ENCODE measurements around the gene SMG6. TPM values are rescaled to one million over a fixed set of nuclear protein-coding genes. Genes with fewer than 3 reads are reported as not detected.

The SMG6 gene
- total RNA-seq, 1 experiment from 2014 or later: 28.6 TPM

- Mint-ChIP-seq H3K4me3 (no peak overlapping the region), H3K4me1 (peaks cover 0 to 3% of the 10 kb centered on the region in 2 experiments; a peak in 3 of 4 replicates), H3K27me3 (ENCODE audit: low read depth) (no peaks in the 10 kb centered on the region), H3K36me3 (ENCODE audit: insufficient read depth in 1 of 3, low read depth in 3 of 3) (peaks cover 0 to 6% (median 0%) of the 10 kb centered on the region in 3 experiments; a peak in 4 of 7 replicates), H3K9me3 (no peaks in the 10 kb centered on the region), H3K27ac (peak overlapping the region in 1 of 3 experiments; percentile 34; a peak in 1 of 7 replicates)
- Histone ChIP-seq H3K27ac (ENCODE audit: insufficient read length, low read depth, low read length) (no peak overlapping the region), H3T11ph (ENCODE audit: low read length) (no peak overlapping the region), H2BK12ac (ENCODE audit: insufficient read length, low read depth, low read length) (no peak overlapping the region), H3K23me2 (ENCODE audit: insufficient read length, low read depth, low read length, poor library complexity, severe bottlenecking) (no peaks in the 10 kb centered on the region), H3K27me3 (ENCODE audit: insufficient read depth, low read length) (no peaks in the 10 kb centered on the region), H3K4me1 (ENCODE audit: insufficient read depth, low read length) (no peaks in the 10 kb centered on the region), H2BK120ac (ENCODE audit: low read depth, low read length, poor library complexity, severe bottlenecking) (no peak overlapping the region), H3K23ac (ENCODE audit: insufficient read length, low read depth, low read length) (no peak overlapping the region), H3K56ac (ENCODE audit: insufficient read length, low read depth, low read length) (no peak overlapping the region), H3K4ac (ENCODE audit: low read depth, low read length) (no peak overlapping the region), H3K79me1 (ENCODE audit: insufficient read depth, low read depth, low read length, poor library complexity, severe bottlenecking) (no peaks in the 10 kb centered on the region), H3K9ac (ENCODE audit: extremely low read depth, insufficient read length, low read length) (no peak overlapping the region), H4K5ac (ENCODE audit: insufficient read length, low read depth, low read length) (no peak overlapping the region), H3K18ac (ENCODE audit: insufficient read length, low read depth, low read length) (no peak overlapping the region), H3K4me2 (ENCODE audit: insufficient read depth, insufficient read length, low read length) (no peak overlapping the region), H4K8ac (replicated peaks; ENCODE audit: insufficient read length, low read depth, low read length) (no peak overlapping the region), H3K14ac (ENCODE audit: insufficient read depth, low read length) (no peak overlapping the region), H3K79me2 (ENCODE audit: insufficient read depth, low read length) (no peaks in the 10 kb centered on the region), H2AK5ac (ENCODE audit: insufficient read length, low read length) (no peak overlapping the region), H2BK20ac (ENCODE audit: low read depth, low read length, poor library complexity, severe bottlenecking) (no peak overlapping the region), H2BK15ac (ENCODE audit: low read depth, low read length) (no peak overlapping the region), H2BK5ac (ENCODE audit: insufficient read length, low read length) (no peak overlapping the region), H3K9me3 (ENCODE audit: control insufficient read depth, low read depth, low read length) (no peaks in the 10 kb centered on the region), H4K20me1 (ENCODE audit: control insufficient read depth, insufficient read depth, insufficient read length) (no peaks in the 10 kb centered on the region), H4K91ac (ENCODE audit: insufficient read length, low read depth, low read length) (no peak overlapping the region), H2AFZ (ENCODE audit: low read length) (no peak overlapping the region)
- no peak for DNase-seq
- TF ChIP-seq CTCF (conservative IDR thresholded peaks at IDR 0.05): no peak
- WGBS (ENCODE audit: extremely low coverage, insufficient read length, low lambda C conversion rate): no CpG with 5 or more reads among the region's 8 CpGs
These were observed 157.3 kb downstream of the SMG6 start for GRCh38 chr17:2146132-2146871.
